ENCODE measurements around the gene PTPRK.

Gene PTPRK

DNA sequence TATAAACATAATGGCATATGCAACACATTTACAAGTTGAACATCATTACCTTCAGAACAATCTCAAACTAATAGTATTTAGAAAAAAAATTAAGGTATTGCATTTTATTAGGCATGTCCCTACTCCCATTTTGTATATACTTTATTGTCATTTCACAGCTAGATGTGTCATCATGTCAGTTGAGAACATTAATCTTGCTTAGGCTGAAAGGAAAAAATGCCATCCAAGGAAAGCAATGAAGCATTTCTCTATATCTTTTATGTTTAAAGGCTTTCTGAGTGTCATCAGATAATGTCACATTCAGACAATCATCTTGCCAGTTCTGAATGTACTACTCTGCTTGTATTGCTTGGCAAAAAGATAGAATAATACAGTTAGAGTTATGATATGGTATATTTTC is 390.7 kb downstream of the PTPRK start:
- Histone ChIP-seq H3K14ac (ENCODE audit: low read length) (no peak overlapping the region), H2AK5ac (ENCODE audit: low read depth, low read length) (no peak overlapping the region), H4K8ac (ENCODE audit: low read depth, low read length) (no peak overlapping the region), H2AFZ (ENCODE audit: low read length) (no peak overlapping the region), H2BK120ac (ENCODE audit: low read depth, low read length) (no peak overlapping the region), H3K27me3 (ENCODE audit: control insufficient read depth in 3 of 3, insufficient read depth in 3 of 3, low read depth in 1 of 3, low read length in 3 of 3) (no peaks in the 10 kb centered on the region), H3K36me3 (replicated peaks in 1 of 2; ENCODE audit: control insufficient read depth in 2 of 2, insufficient read depth in 2 of 2, low read length in 2 of 2) (no peaks in the 10 kb centered on the region), H2BK15ac (ENCODE audit: low read length) (no peak overlapping the region), H3K4me1 (ENCODE audit: control insufficient read depth in 2 of 2, insufficient read depth in 1 of 2, low read depth in 1 of 2, low read length in 2 of 2) (peaks cover 5 to 6% of the 10 kb centered on the region in 2 donors), H3K9ac (ENCODE audit: low read depth, low read length, poor library complexity) (no peak overlapping the region), H2BK5ac (ENCODE audit: low read length) (no peak overlapping the region), H3K23ac (ENCODE audit: low read depth, low read length, poor library complexity) (no peak overlapping the region), H3K27ac (replicated peaks; ENCODE audit: low read length) (no peak overlapping the region), H2BK12ac (ENCODE audit: low read length) (no peak overlapping the region), H3K79me1 (ENCODE audit: low read depth, low read length) (no peaks in the 10 kb centered on the region), H3K4me3 (ENCODE audit: low read length in 2 of 2) (no peak overlapping the region), H3K4me2 (ENCODE audit: insufficient read depth, low read length, poor library complexity, severe bottlenecking) (no peak overlapping the region), H4K91ac (ENCODE audit: low read depth, low read length, poor library complexity) (no peak overlapping the region), H3K18ac (ENCODE audit: low read length) (no peak overlapping the region), H3K4ac (ENCODE audit: low read length) (no peak overlapping the region), H3K9me3 (replicated peaks in 1 of 2; ENCODE audit: control insufficient read depth in 2 of 2, insufficient read depth in 1 of 2, low read depth in 1 of 2, low read length in 2 of 2) (no peaks in the 10 kb centered on the region)
- no peak for DNase-seq (ENCODE audit: low spot score)

- Histone ChIP-seq H4K8ac (ENCODE audit: low read depth, low read length) (no peak overlapping the region), H3K18ac (ENCODE audit: low read length) (no peak overlapping the region), H2BK15ac (ENCODE audit: low read length) (no peak overlapping the region), H3K4me3 (ENCODE audit: low read length in 2 of 2) (no peak overlapping the region), H2BK12ac (ENCODE audit: low read length) (no peak overlapping the region), H2AK5ac (ENCODE audit: low read depth, low read length) (no peak overlapping the region), H3K14ac (ENCODE audit: low read length) (no peak overlapping the region), H2BK120ac (ENCODE audit: low read depth, low read length) (no peak overlapping the region), H3K27me3 (ENCODE audit: control insufficient read depth in 3 of 3, insufficient read depth in 3 of 3, low read depth in 1 of 3, low read length in 3 of 3) (no peaks in the 10 kb centered on the region), H2BK5ac (ENCODE audit: low read length) (no peak overlapping the region), H3K4me2 (ENCODE audit: insufficient read depth, low read length, poor library complexity, severe bottlenecking) (no peak overlapping the region), H3K9me3 (replicated peaks in 1 of 2; ENCODE audit: control insufficient read depth in 2 of 2, insufficient read depth in 1 of 2, low read depth in 1 of 2, low read length in 2 of 2) (no peaks in the 10 kb centered on the region), H3K4ac (ENCODE audit: low read length) (no peak overlapping the region), H3K36me3 (replicated peaks in 1 of 2; ENCODE audit: control insufficient read depth in 2 of 2, insufficient read depth in 2 of 2, low read length in 2 of 2) (no peaks in the 10 kb centered on the region), H3K27ac (replicated peaks; ENCODE audit: low read length) (no peak overlapping the region), H3K23ac (ENCODE audit: low read depth, low read length, poor library complexity) (no peak overlapping the region), H2AFZ (ENCODE audit: low read length) (no peak overlapping the region), H4K91ac (ENCODE audit: low read depth, low read length, poor library complexity) (no peak overlapping the region), H3K79me1 (ENCODE audit: low read depth, low read length) (no peaks in the 10 kb centered on the region), H3K9ac (ENCODE audit: low read depth, low read length, poor library complexity) (no peak overlapping the region), H3K4me1 (ENCODE audit: control insufficient read depth in 2 of 2, insufficient read depth in 1 of 2, low read depth in 1 of 2, low read length in 2 of 2) (peaks cover 5 to 6% of the 10 kb centered on the region in 2 donors)
- no peak for DNase-seq (ENCODE audit: low spot score)
- no CpG with 5 or more reads among the region's 1 CpG for WGBS, 2 donors (ENCODE audit: extremely low coverage in 2 of 2, insufficient read length in 2 of 2, insufficient replicate concordance in 1 of 2)
Observed at GRCh38 chr6:128127650-128128049, 392.7 kb downstream of the PTPRK start.

DNA sequence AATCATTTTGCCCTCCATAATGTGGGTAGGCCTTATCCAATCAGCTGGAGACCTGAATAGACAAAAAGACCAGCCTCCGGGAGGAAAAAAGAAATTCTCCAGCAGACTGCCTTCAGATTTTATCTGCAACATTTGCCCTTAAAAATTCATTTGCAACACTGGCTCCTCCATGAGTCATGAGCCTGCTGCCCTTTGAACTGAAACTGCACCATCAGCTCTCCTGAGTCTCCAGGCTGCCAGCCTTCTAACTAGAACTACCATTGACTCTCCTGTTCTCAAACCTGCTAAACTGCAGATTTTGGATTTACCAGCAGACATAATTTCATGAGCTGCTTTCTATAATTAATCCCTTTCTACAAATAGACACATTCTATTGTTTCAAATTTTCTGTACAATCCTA is 395.7 kb downstream of the PTPRK start:
- H2BK120ac ChIP-seq (ENCODE audit: low read depth, low read length), result no peak overlapping the region
- no peak overlapping the region for H3K4ac ChIP-seq (ENCODE audit: low read length)
- H3K79me1 ChIP-seq (ENCODE audit: low read depth, low read length), result no peaks in the 10 kb centered on the region
- H3K23ac ChIP-seq (ENCODE audit: low read depth, low read length, poor library complexity), result no peak overlapping the region
- H3K4me2 ChIP-seq (ENCODE audit: insufficient read depth, low read length, poor library complexity, severe bottlenecking), result no peak overlapping the region
- H3K4me3 ChIP-seq (ENCODE audit: low read length in 2 of 2), result no peak overlapping the region
- no peaks in the 10 kb centered on the region for H3K4me1 ChIP-seq (ENCODE audit: control insufficient read depth in 2 of 2, insufficient read depth in 1 of 2, low read depth in 1 of 2, low read length in 2 of 2)
- H3K9ac ChIP-seq (ENCODE audit: low read depth, low read length, poor library complexity), result no peak overlapping the region
- no peak overlapping the region for H4K8ac ChIP-seq (ENCODE audit: low read depth, low read length)
- H3K18ac ChIP-seq (ENCODE audit: low read length), result no peak overlapping the region
- no CpG with 5 or more reads among the region's 1 CpG for WGBS, 2 donors (ENCODE audit: extremely low coverage in 2 of 2, insufficient read length in 2 of 2, insufficient replicate concordance in 1 of 2)
- H2BK15ac ChIP-seq (ENCODE audit: low read length), result no peak overlapping the region
- no peak overlapping the region for H3K14ac ChIP-seq (ENCODE audit: low read length)
- no peaks in the 10 kb centered on the region for H3K36me3 ChIP-seq (replicated peaks in 1 of 2; ENCODE audit: control insufficient read depth in 2 of 2, insufficient read depth in 2 of 2, low read length in 2 of 2)
- no peak overlapping the region for H2AK5ac ChIP-seq (ENCODE audit: low read depth, low read length)
- H2AFZ ChIP-seq (ENCODE audit: low read length), result no peak overlapping the region
- H4K91ac ChIP-seq (ENCODE audit: low read depth, low read length, poor library complexity), result no peak overlapping the region
- no peak for DNase-seq (ENCODE audit: low spot score)
- H3K9me3 ChIP-seq (replicated peaks in 1 of 2; ENCODE audit: control insufficient read depth in 2 of 2, insufficient read depth in 1 of 2, low read depth in 1 of 2, low read length in 2 of 2), result no peaks in the 10 kb centered on the region
- H2BK12ac ChIP-seq (ENCODE audit: low read length), result no peak overlapping the region
- H3K27me3 ChIP-seq (ENCODE audit: control insufficient read depth in 3 of 3, insufficient read depth in 3 of 3, low read depth in 1 of 3, low read length in 3 of 3), result no peaks in the 10 kb centered on the region
- H2BK5ac ChIP-seq (ENCODE audit: low read length), result no peak overlapping the region
- H3K27ac ChIP-seq (replicated peaks; ENCODE audit: low read length), result no peak overlapping the region

DNA sequence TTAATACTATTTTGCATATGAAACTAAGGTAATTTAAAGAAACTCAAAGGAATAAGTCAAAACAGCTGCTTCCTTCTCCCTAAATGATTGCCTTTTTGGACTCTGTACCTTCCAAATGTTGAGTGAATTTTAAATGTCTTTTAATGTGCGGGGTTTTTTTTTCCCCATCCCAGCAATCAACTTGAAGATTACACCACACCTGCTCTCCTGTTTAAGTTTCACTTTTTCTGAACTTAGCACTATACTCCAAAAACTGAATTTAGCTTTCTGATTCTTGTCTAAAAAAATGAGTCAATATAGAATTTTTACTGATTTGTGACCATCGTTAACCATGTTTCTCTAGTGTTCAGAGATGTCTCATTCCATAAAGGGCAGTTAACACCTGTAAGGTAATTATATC is 398.8 kb downstream of the PTPRK start:
- Histone ChIP-seq H3K4me3 (ENCODE audit: low read length in 2 of 2) (no peak overlapping the region), H3K4ac (ENCODE audit: low read length) (no peak overlapping the region), H2AK5ac (ENCODE audit: low read depth, low read length) (no peak overlapping the region), H3K27ac (replicated peaks; ENCODE audit: low read length) (no peak overlapping the region), H2AFZ (ENCODE audit: low read length) (no peak overlapping the region), H3K23ac (ENCODE audit: low read depth, low read length, poor library complexity) (no peak overlapping the region), H4K8ac (ENCODE audit: low read depth, low read length) (no peak overlapping the region), H3K9ac (ENCODE audit: low read depth, low read length, poor library complexity) (no peak overlapping the region), H2BK12ac (ENCODE audit: low read length) (no peak overlapping the region), H2BK5ac (ENCODE audit: low read length) (no peak overlapping the region), H3K27me3 (ENCODE audit: control insufficient read depth in 3 of 3, insufficient read depth in 3 of 3, low read depth in 1 of 3, low read length in 3 of 3) (no peaks in the 10 kb centered on the region), H3K4me2 (ENCODE audit: insufficient read depth, low read length, poor library complexity, severe bottlenecking) (no peak overlapping the region), H3K14ac (ENCODE audit: low read length) (no peak overlapping the region), H3K36me3 (replicated peaks in 1 of 2; ENCODE audit: control insufficient read depth in 2 of 2, insufficient read depth in 2 of 2, low read length in 2 of 2) (no peaks in the 10 kb centered on the region), H3K79me1 (ENCODE audit: low read depth, low read length) (no peaks in the 10 kb centered on the region), H3K9me3 (replicated peaks in 1 of 2; ENCODE audit: control insufficient read depth in 2 of 2, insufficient read depth in 1 of 2, low read depth in 1 of 2, low read length in 2 of 2) (no peaks in the 10 kb centered on the region), H2BK120ac (ENCODE audit: low read depth, low read length) (no peak overlapping the region), H4K91ac (ENCODE audit: low read depth, low read length, poor library complexity) (no peak overlapping the region), H3K4me1 (ENCODE audit: control insufficient read depth in 2 of 2, insufficient read depth in 1 of 2, low read depth in 1 of 2, low read length in 2 of 2) (no peaks in the 10 kb centered on the region), H3K18ac (ENCODE audit: low read length) (no peak overlapping the region), H2BK15ac (ENCODE audit: low read length) (no peak overlapping the region)
- WGBS, 2 donors (ENCODE audit: extremely low coverage in 2 of 2, insufficient read length in 2 of 2, insufficient replicate concordance in 1 of 2), result no CpG with 5 or more reads among the region's 2 CpGs
- no peak for DNase-seq (ENCODE audit: low spot score)
